SW480 (cell line): Measurements from ENCODE around the gene PDE4B.
"Not testable (repeated sequence)": the region's sequence is repeated elsewhere in the genome, so short reads cannot be mapped to it uniquely, and the experiment has no call there.

ENCODE experiments used
- DNase-seq: peaks from one replicate; pipeline ENCODE4 v3.0.0-alpha.2; 2016; ENCODE audit warnings: low spot score

The PDE4B gene

DNA sequence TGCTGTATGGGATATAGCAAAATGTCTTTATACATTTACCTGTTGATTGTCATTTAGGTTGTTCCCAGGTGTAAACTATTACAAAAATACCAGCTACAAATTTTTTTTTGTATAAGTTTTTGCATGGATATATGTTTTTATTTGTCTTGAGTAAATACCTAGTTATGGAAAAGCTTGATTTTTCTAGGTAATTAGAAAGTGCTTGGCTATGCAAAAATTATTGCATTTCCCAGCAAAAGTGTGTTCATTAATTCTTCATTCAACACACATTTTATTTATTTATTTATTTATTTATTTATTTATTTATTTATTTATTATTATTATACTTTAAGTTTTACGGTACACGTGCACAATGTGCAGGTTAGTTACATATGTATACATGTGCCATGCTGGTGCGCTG lies 22.1 kb downstream of the PDE4B start:
- DNase-seq: no peak

DNA sequence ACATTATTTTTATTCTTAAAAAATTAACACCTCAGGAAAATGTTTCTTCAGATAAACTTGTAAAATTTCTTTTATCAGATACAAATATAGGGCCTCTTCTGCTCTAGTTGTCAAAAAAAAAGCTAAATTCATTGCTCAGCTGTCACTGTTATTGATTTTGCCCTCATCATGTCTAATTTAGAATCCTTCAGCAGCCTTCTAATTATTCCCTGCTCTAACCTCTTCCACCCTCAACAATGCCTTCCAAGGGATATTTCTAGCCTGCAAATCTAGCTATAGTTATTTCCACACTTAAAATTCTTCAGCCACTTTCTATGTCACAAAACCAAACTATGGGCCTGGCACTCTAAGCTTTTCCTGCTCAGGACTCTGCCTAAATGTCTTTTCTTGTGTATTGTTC lies 25.2 kb downstream of the PDE4B start:
- no peak for DNase-seq

GRCh38 chr1:65818966-65819365 lies 26.3 kb downstream of the PDE4B start:
- DNase-seq: no peak

DNA sequence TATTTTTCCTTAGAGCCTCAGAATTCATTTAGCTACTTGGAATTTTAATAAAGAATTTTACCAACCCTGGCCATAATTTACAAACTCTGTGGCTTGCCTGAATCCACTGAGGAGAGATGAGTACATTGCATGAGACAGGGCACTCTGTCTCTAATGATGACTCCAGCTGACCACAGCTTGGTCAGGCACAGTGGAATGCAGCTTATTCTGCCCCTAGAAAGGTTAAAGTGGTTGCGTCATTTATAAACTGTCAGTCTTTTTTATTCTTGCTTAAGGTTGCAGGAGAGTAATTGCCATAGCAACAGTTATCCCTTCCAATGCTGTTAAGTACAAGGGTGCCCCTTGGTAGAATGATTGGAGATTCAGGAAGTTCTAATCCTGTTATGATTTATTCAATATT lies 28.3 kb downstream of the PDE4B start:
- peak; percentile 5 for DNase-seq

DNA sequence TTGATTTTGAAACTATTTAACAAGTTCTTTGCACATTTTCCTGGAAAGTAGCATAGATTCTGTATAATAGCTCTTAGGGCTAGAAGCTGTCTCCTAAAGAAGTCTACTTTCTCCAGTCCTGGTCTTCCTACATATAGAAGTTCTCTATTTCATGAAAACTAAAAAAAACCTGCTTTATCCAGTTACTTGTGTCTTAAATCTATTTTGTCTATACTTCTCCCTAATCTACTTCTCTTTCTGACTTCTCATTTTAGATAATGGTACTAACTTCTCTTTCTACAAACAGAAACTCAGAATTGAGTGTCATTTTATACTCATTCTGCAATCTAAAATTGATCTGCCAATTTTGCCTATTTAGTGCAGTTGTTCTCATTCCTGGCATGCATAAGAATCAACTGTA lies 28.7 kb downstream of the PDE4B start:
- DNase-seq: no peak

- no peak for DNase-seq
Measured at GRCh38 chr1:65824103-65824502, 31.4 kb downstream of the PDE4B start.

DNA sequence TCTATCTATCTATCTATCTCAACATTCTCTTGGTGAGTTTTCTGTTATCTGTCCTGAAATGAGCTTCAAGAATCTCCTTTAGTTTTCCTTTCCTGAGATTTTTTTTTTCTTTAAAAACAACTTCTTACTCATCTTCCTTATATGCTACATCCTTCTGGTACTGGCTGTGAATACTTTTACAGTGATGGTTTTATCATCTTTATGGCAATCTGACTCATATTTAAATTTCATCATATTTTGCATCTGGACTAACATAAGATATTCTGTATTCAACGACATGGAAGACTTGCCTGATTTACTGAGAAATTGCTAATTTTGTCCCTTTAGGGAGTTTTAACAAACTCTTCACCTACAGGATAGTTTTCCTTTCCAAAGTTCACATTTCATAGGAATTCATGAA lies 33.0 kb downstream of the PDE4B start:
- DNase-seq: no peak

- no peak for DNase-seq
Measured at GRCh38 chr1:65826782-65827181, 34.1 kb downstream of the PDE4B start.

DNA sequence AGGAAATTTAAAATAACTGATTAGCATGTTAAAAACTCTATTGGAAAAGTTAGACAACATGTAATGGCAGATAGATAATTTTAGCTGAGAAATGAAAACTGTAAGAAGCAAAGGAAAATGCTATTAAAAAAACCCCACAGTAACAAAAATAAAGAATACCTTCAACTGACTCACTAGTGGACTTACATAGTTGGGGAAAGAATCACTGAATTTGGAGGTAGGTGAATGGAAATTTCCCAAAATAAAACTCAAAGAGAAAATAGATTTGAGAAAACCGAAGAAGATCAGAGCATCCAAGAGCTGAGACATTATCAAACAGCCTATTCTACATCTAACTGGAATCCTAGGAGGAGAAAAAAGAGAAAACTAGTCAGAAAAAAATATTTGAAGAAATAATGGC lies 34.7 kb downstream of the PDE4B start:
- no peak for DNase-seq

GRCh38 chr1:65830306-65830705 lies 37.6 kb downstream of the PDE4B start:
- DNase-seq: no peak

- DNase-seq: no peak
Measured at GRCh38 chr1:65832296-65832695, 39.6 kb downstream of the PDE4B start.

DNA sequence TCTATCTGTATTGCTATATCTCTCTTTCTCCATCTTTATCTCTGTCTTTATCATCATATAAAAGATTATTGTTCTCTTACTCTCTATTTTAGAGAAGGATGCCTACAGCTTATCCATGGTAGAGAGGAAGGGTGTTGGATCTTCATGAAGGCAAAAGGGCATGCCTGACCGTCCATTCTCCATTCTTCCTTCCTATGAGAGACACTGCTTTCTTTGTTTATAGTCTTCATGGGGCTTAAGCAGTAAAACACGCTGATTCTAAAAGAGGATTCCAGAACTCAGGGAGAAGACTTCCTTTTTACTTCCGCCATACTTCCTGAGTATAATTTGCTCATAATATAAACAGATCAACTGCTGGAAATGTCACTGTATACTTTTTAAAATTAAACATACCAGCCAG lies 44.0 kb downstream of the PDE4B start:
- no peak for DNase-seq

DNA sequence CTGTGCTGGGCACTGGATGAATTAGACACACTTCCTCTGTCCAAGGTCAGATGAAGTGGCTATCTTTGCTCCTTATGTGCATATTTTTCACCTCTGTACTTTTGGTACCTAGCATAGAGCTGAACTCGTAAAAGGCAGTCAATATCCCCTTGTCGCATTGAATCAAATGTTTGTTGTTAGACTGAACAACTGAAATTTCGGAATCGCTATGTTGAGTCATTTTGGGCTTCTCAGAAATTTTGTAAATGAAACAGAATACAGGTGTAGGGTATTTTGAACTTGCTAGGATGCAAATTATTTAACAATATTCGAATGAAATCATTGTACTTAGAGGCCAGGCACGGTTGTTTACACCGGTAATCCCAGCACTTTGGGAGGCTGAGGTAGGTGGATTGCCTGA lies 48.0 kb downstream of the PDE4B start:
- no peak for DNase-seq

DNA sequence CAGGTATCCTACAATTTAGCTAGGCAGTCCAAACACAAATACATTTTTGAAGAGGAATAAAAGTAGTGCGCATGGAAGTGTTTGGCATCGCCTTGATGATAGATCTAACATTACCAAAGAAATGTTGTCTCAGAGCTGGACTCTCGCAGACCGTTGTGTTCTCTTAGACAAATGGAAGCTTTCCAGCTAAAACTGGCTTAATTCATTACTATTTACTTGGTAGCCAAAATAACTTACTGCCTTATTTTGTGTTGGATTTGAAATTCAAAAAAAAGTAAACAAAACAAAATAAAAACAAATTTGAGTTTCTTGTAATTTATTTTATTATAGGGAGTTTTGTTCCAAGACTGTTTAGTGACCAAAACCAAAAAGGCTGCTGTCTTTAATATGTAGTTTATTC lies 51.6 kb downstream of the PDE4B start:
- no peak for DNase-seq

- no peak for DNase-seq
Measured at GRCh38 chr1:65844821-65845534, 52.3 kb downstream of the PDE4B start.

DNA sequence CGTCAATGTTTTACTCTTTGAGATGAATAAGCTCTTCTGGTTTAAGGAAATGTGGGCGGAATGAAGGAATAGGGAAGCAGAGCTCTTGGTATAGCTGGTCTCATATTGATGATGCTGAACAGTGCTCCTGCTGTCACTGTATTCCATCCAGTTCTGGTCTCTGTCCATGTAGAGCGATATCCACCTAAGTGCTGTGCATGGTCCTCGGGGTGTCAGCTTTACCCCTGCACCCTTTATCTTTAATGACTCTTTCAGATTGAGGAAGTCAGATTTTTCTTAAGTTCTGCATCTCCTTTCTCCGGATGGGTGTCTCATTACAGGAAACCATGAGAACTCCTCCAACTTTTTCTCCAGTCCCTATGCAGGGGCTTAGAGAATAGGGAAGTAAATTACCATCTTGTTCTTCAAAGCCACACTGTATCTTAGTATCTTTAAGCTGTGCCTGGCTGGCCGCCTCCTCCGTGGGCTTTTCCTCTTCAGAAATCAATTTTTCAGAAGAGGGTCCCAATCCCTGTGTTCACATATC lies 52.9 kb downstream of the PDE4B start:
- DNase-seq: no peak

DNA sequence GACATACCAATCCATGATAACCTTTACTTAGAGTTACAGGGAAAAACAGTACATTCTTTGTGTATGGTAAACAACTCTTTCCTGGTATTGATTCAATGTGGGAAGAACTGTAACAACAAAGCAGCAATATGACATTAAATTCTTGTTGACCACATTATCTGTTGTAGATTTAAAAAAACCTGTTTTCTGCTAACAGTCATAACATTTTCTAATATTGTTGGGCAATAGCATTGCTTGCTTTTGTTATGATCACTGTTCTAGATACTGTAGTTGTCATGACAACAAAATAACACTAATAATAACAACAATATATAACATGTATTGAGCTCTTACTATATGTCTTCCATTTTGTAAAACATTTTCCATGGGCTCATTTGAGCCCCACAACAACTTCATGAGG lies 54.2 kb downstream of the PDE4B start:
- no peak for DNase-seq

DNA sequence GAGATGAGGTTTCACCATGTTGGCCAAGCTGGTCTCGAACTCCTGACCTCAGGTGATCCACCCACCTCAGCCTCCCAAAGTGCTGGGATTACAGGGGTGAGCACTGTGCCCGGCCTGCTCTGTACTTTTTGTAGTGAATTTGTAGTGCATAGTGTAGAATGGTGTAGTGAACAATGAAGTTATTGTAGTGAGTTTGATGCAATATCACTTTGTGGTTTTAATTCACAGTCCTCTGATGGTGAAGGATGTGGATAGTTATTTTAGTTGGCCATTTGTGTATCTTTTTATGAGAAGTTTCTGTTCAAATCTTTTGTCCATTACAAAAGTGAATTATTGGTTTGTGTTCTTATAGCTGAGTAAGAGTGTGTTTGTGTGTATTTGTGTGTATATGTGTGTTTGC lies 57.6 kb downstream of the PDE4B start:
- peak; percentile 1 for DNase-seq

GRCh38 chr1:65856591-65856990 lies 63.9 kb downstream of the PDE4B start:
- not testable (repeated sequence) for DNase-seq

DNA sequence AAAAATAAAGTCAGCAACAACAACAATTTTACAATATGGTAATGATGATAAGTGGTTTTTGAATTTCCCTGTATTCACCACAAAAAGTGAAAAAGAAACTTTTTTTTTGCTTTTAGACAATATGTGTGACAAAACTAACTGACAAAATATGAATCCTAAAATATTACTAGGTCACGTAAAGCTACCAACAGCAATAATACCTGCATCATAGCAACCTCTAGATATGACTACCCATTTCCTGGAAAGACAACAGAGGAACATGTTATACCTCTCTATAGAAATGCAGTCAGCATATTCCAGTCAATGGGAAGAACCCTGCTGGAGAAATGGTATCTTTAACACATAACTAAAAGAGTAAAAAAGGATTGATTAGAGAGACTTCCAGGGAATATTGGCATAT lies 73.7 kb downstream of the PDE4B start:
- no peak for DNase-seq

- no peak for DNase-seq
Measured at GRCh38 chr1:65872301-65872700, 79.6 kb downstream of the PDE4B start.

DNA sequence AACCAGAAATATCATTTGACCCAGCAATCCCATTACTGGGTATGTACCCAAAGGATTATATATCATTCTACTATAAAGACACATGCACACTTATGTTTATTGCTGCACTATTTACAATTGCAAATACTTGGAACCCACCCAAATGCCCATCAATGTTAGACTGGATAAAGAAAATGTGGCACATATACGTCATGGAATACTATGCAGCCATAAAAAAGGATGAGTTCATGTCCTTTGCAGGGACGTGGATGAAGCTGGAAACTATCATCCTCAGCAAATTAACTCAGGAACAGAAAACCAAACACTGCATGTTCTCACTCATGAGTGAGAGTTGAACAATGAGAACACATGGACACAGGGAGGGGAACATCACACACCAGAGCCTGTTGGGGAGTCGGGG lies 85.6 kb downstream of the PDE4B start:
- not testable (repeated sequence) for DNase-seq

DNA sequence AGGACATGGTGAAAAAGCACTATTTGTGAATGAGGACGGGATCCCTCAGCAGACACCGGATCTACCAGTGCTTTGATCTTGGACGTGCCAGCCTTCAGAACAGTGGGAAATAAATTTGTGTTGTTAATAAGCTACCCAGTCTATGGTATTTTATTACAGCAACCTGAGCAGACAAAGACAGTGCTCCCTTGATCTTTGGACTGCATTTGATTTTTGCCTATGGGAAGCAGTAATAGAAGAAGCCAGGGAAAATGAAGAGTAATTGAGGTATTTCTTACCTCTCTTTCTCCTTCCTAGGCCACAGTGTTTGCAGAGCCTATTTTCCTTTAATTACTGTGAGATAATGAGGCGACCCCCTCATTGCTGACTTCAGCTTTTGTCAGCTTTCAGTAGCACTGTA lies 87.9 kb downstream of the PDE4B start:
- DNase-seq: peak; percentile 19

DNA sequence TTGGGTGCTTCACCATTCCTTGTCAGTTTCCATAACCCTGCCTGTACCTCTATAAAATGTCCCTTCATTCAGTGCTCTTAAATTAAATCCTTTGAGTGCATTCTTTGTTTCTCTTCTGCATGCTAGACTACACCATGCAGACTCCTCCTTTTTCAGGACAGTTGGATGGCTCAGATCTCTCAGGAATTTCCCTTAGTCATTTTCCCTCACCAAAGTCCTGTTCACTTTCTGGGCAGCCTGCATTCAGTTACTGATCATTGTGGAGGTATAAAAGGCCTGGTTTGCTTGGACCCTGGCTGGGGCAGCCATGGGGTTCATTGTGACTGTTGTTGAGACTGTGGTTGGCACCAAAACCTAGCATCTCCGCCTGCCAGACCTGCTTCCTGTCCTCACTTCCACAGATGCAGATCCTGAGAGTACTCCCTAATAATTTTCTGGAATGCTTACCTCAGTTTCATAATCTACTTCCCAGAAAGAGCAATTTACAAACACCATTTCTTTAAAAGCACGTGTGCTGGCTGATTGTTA lies 88.4 kb downstream of the PDE4B start:
- DNase-seq: no peak
